NCI-H446 (cell line): ENCODE data around the gene OR7C1.
"Not testable (repeated sequence)": the region's sequence is repeated elsewhere in the genome, so short reads cannot be mapped to it uniquely, and the experiment has no call there.

ENCODE experiments used
- DNase-seq, 2 experiments: peaks; one replicate each; lab custom pipeline; 2025; lab: John Stamatoyannopoulos, UW

Gene OR7C1

GRCh38 chr19:14785102-14785793, 49.7 kb downstream of the OR7C1 start:
- not testable (repeated sequence) for DNase-seq

GRCh38 chr19:14784730-14785101, 50.3 kb downstream of the OR7C1 start:
- DNase-seq: not testable (repeated sequence)

- DNase-seq: not testable (repeated sequence)
These were observed 51.5 kb downstream of the OR7C1 start for GRCh38 chr19:14783410-14783998.

GRCh38 chr19:14782626-14783409, 52.2 kb downstream of the OR7C1 start:
- DNase-seq: no peak

- not testable (repeated sequence) for DNase-seq
These were observed 53.1 kb downstream of the OR7C1 start for GRCh38 chr19:14781713-14782536.

- DNase-seq: not testable (repeated sequence)
These were observed 54.3 kb downstream of the OR7C1 start for GRCh38 chr19:14780622-14781225.

- DNase-seq: no peak
These were observed 55.8 kb downstream of the OR7C1 start for GRCh38 chr19:14779151-14779550.

- DNase-seq: not testable (repeated sequence)
These were observed 56.7 kb downstream of the OR7C1 start, which contains the start of gene ADGRE2 for GRCh38 chr19:14778110-14778845. TSS of gene ADGRE2 (minus strand) at chr19:14778560. CDS start at chr19:14776756, 1,804 bp downstream.

GRCh38 chr19:14777645-14778044, 57.3 kb downstream of the OR7C1 start:
- not testable (repeated sequence) for DNase-seq

GRCh38 chr19:14775869-14776586, 59.0 kb downstream of the OR7C1 start:
- DNase-seq: no peak

GRCh38 chr19:14775326-14775725, 59.7 kb downstream of the OR7C1 start:
- not testable (repeated sequence) for DNase-seq

GRCh38 chr19:14774373-14774772, 60.6 kb downstream of the OR7C1 start:
- no peak for DNase-seq

- not testable (repeated sequence) for DNase-seq
These were observed 61.3 kb downstream of the OR7C1 start for GRCh38 chr19:14773722-14774121.

- DNase-seq: no peak
These were observed 62.0 kb downstream of the OR7C1 start for GRCh38 chr19:14772995-14773394.

GRCh38 chr19:14772467-14772866, 62.5 kb downstream of the OR7C1 start:
- DNase-seq: no peak

- DNase-seq: no peak
These were observed 63.8 kb downstream of the OR7C1 start for GRCh38 chr19:14770944-14771839.

GRCh38 chr19:14770136-14770535, 64.8 kb downstream of the OR7C1 start:
- DNase-seq: no peak

GRCh38 chr19:14769201-14769600, 65.8 kb downstream of the OR7C1 start:
- DNase-seq: no peak

- DNase-seq: no peak
These were observed 67.0 kb downstream of the OR7C1 start for GRCh38 chr19:14768001-14768400.
